DMS153 treated with DMSO at 0.1 percent for 48 hours (cell line): ENCODE measurements around the gene LIG4.
"Not testable (repeated sequence)": the region's sequence is repeated elsewhere in the genome, so short reads cannot be mapped to it uniquely, and the experiment has no call there.

Experiments used
- DNase-seq: peaks from one replicate; lab custom pipeline; 2025; ENCODE audit not compliant: unreplicated experiment; lab: John Stamatoyannopoulos, UW

Gene LIG4

GRCh38 chr13:108215436-108215835 is at the start of gene LIG4:
TSS of gene LIG4 (minus strand) at chr13:108215536. CDS start at chr13:108211268, 4,268 bp downstream.
- DNase-seq = peak; percentile 90

GRCh38 chr13:108263621-108264355 is 48.5 kb upstream of the LIG4 start:
- no peak for DNase-seq

- no peak for DNase-seq
Measured at GRCh38 chr13:108257248-108257647, 41.9 kb upstream of the LIG4 start.

GRCh38 chr13:108249150-108249549 is 33.8 kb upstream of the LIG4 start:
- no peak for DNase-seq

- DNase-seq = no peak
Measured at GRCh38 chr13:108230377-108230776, 15.0 kb upstream of the LIG4 start.

- DNase-seq = peak; percentile 51
Measured at GRCh38 chr13:108227651-108228272, 12.4 kb upstream of the LIG4 start.

- DNase-seq = no peak
Measured at GRCh38 chr13:108226184-108226583, 10.8 kb upstream of the LIG4 start.

GRCh38 chr13:108225440-108225839 is 10.1 kb upstream of the LIG4 start:
- DNase-seq = no peak

GRCh38 chr13:108223687-108224503 is 8.6 kb upstream of the LIG4 start:
- no peak for DNase-seq

GRCh38 chr13:108220041-108220440 is 4.7 kb upstream of the LIG4 start:
- DNase-seq = no peak

GRCh38 chr13:108218044-108218974 is 3.0 kb upstream of the LIG4 start, which contains the start of gene ABHD13:
TSS of gene ABHD13 (plus strand) at chr13:108218392. CDS start at chr13:108229219, 10,827 bp downstream.
- DNase-seq = peak; percentile 90

- not testable (repeated sequence) for DNase-seq
Measured at GRCh38 chr13:108217307-108218043, 2.1 kb upstream of the LIG4 start.

- DNase-seq = no peak
Measured at GRCh38 chr13:108214441-108215271, 680 bp downstream of the LIG4 start.

GRCh38 chr13:108213946-108214345 is 1.4 kb downstream of the LIG4 start:
- no peak for DNase-seq

- no peak for DNase-seq
Measured at GRCh38 chr13:108212886-108213285, 2.5 kb downstream of the LIG4 start.

- DNase-seq = no peak
Measured at GRCh38 chr13:108210551-108210950, 4.8 kb downstream of the LIG4 start.

GRCh38 chr13:108200781-108201398 is 14.4 kb downstream of the LIG4 start:
- DNase-seq = no peak

GRCh38 chr13:108195861-108196260 is 19.5 kb downstream of the LIG4 start:
- no peak for DNase-seq

- no peak for DNase-seq
Measured at GRCh38 chr13:108195146-108195545, 20.2 kb downstream of the LIG4 start.
